Measurements from ENCODE around the gene FBXO44.

DNA sequence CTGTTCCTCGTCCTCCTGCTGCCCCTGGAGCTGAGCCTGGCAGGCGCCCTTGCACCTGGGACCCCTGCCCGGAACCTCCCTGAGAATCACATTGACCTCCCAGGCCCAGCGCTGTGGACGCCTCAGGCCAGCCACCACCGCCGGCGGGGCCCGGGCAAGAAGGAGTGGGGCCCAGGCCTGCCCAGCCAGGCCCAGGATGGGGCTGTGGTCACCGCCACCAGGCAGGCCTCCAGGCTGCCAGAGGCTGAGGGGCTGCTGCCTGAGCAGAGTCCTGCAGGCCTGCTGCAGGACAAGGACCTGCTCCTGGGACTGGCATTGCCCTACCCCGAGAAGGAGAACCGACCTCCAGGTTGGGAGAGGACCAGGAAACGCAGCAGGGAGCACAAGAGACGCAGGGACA, 51.6 kb downstream of the FBXO44 start:
- no peak for TF ChIP-seq CTCF (IDR thresholded peaks at IDR 0.05)
- TF ChIP-seq POLR2A (IDR thresholded peaks at IDR 0.05), result no peak
